ENCODE data around the gene CDH19.
"Not testable (repeated sequence)": the region's sequence is repeated elsewhere in the genome, so short reads cannot be mapped to it uniquely, and the experiment has no call there.

The CDH19 gene

GRCh38 chr18:66533693-66534092 is 70.2 kb downstream of the CDH19 start:
- no peak overlapping the region for H3K27ac Mint-ChIP-seq
- no peaks in the 10 kb centered on the region for H3K27me3 Mint-ChIP-seq
- no peak overlapping the region for H3K4me3 Mint-ChIP-seq
- H3K9me3 Mint-ChIP-seq: no peaks in the 10 kb centered on the region
- H3K36me3 Mint-ChIP-seq: no peaks in the 10 kb centered on the region
- no peaks in the 10 kb centered on the region for H3K4me1 Mint-ChIP-seq

- no peak overlapping the region for H3K27ac Mint-ChIP-seq
- H3K9me3 Mint-ChIP-seq: peaks cover 8% of the 10 kb centered on the region
- H3K4me3 Mint-ChIP-seq: no peak overlapping the region
- no peaks in the 10 kb centered on the region for H3K27me3 Mint-ChIP-seq
- H3K4me1 Mint-ChIP-seq: no peaks in the 10 kb centered on the region
- no peaks in the 10 kb centered on the region for H3K36me3 Mint-ChIP-seq
These were observed 80.5 kb downstream of the CDH19 start for GRCh38 chr18:66523219-66523991.

GRCh38 chr18:66513996-66514395 is 89.9 kb downstream of the CDH19 start:
- Mint-ChIP-seq H3K9me3 (peaks cover 6% of the 10 kb centered on the region), H3K4me3 (no peak overlapping the region), H3K36me3 (no peaks in the 10 kb centered on the region), H3K27ac (no peak overlapping the region), H3K4me1 (no peaks in the 10 kb centered on the region), H3K27me3 (no peaks in the 10 kb centered on the region)

GRCh38 chr18:66511792-66512191 is 92.1 kb downstream of the CDH19 start:
- Mint-ChIP-seq H3K27ac (no peak overlapping the region), H3K9me3 (peaks cover 3% of the 10 kb centered on the region), H3K27me3 (no peaks in the 10 kb centered on the region), H3K4me1 (no peaks in the 10 kb centered on the region), H3K4me3 (no peak overlapping the region), H3K36me3 (no peaks in the 10 kb centered on the region)

- peaks cover 3% of the 10 kb centered on the region for H3K9me3 Mint-ChIP-seq
- no peaks in the 10 kb centered on the region for H3K4me1 Mint-ChIP-seq
- H3K4me3 Mint-ChIP-seq: no peak overlapping the region
- no peak overlapping the region for H3K27ac Mint-ChIP-seq
- no peaks in the 10 kb centered on the region for H3K36me3 Mint-ChIP-seq
- H3K27me3 Mint-ChIP-seq: no peaks in the 10 kb centered on the region
These were observed 92.6 kb downstream of the CDH19 start for GRCh38 chr18:66511289-66511688.

GRCh38 chr18:66510357-66511045 is 93.4 kb downstream of the CDH19 start:
- Mint-ChIP-seq H3K27ac (no peak overlapping the region), H3K4me1 (no peaks in the 10 kb centered on the region), H3K9me3 (peaks cover 3% of the 10 kb centered on the region), H3K27me3 (no peaks in the 10 kb centered on the region), H3K36me3 (no peaks in the 10 kb centered on the region), H3K4me3 (no peak overlapping the region)

- no peaks in the 10 kb centered on the region for H3K27me3 Mint-ChIP-seq
- peaks cover 3% of the 10 kb centered on the region for H3K9me3 Mint-ChIP-seq
- no peak overlapping the region for H3K27ac Mint-ChIP-seq
- no peak overlapping the region for H3K4me3 Mint-ChIP-seq
- no peaks in the 10 kb centered on the region for H3K36me3 Mint-ChIP-seq
- H3K4me1 Mint-ChIP-seq: no peaks in the 10 kb centered on the region
These were observed 95.0 kb downstream of the CDH19 start for GRCh38 chr18:66508937-66509336.

GRCh38 chr18:66506178-66506577 is 97.7 kb downstream of the CDH19 start:
- Mint-ChIP-seq H3K4me1 (no peaks in the 10 kb centered on the region), H3K4me3 (no peak overlapping the region), H3K27me3 (no peaks in the 10 kb centered on the region), H3K27ac (no peak overlapping the region), H3K9me3 (peaks cover 3% of the 10 kb centered on the region), H3K36me3 (no peaks in the 10 kb centered on the region)

GRCh38 chr18:66497351-66497750 is 106.5 kb downstream of the CDH19 start:
- H3K27ac Mint-ChIP-seq: no peak overlapping the region
- H3K4me1 Mint-ChIP-seq: no peaks in the 10 kb centered on the region
- no peaks in the 10 kb centered on the region for H3K36me3 Mint-ChIP-seq
- H3K9me3 Mint-ChIP-seq: peaks cover 7% of the 10 kb centered on the region
- H3K27me3 Mint-ChIP-seq: no peaks in the 10 kb centered on the region
- H3K4me3 Mint-ChIP-seq: no peak overlapping the region

GRCh38 chr18:66495844-66496243 is 108.0 kb downstream of the CDH19 start:
- Mint-ChIP-seq H3K36me3 (no peaks in the 10 kb centered on the region), H3K4me3 (no peak overlapping the region), H3K9me3 (peaks cover 12% of the 10 kb centered on the region), H3K27me3 (no peaks in the 10 kb centered on the region), H3K27ac (no peak overlapping the region), H3K4me1 (no peaks in the 10 kb centered on the region)

- H3K27ac Mint-ChIP-seq: no peak overlapping the region
- H3K4me1 Mint-ChIP-seq: no peaks in the 10 kb centered on the region
- no peak overlapping the region for H3K4me3 Mint-ChIP-seq
- H3K27me3 Mint-ChIP-seq: no peaks in the 10 kb centered on the region
- H3K36me3 Mint-ChIP-seq: no peaks in the 10 kb centered on the region
- H3K9me3 Mint-ChIP-seq: peaks cover 6% of the 10 kb centered on the region
These were observed 130.0 kb downstream of the CDH19 start for GRCh38 chr18:66473882-66474281.

GRCh38 chr18:66466184-66466583 is 137.7 kb downstream of the CDH19 start:
- not testable (repeated sequence) for H3K27me3 Mint-ChIP-seq

GRCh38 chr18:66461344-66461743 is 142.5 kb downstream of the CDH19 start:
- Mint-ChIP-seq H3K4me3 (no peak overlapping the region), H3K36me3 (no peaks in the 10 kb centered on the region), H3K9me3 (peaks cover 4% of the 10 kb centered on the region), H3K4me1 (no peaks in the 10 kb centered on the region), H3K27ac (no peak overlapping the region), H3K27me3 (no peaks in the 10 kb centered on the region)

More at GRCh38 chr18:66466184-66466583, 137.7 kb downstream of the CDH19 start:
- not testable (repeated sequence) for H3K4me3 Mint-ChIP-seq, H3K27ac Mint-ChIP-seq, H3K36me3 Mint-ChIP-seq, H3K9me3 Mint-ChIP-seq, H3K4me1 Mint-ChIP-seq

- Mint-ChIP-seq H3K36me3 (no peaks in the 10 kb centered on the region), H3K4me3 (no peak overlapping the region), H3K27me3 (no peaks in the 10 kb centered on the region), H3K27ac (no peak overlapping the region), H3K9me3 (peaks cover 9% of the 10 kb centered on the region), H3K4me1 (no peaks in the 10 kb centered on the region)
These were observed 146.6 kb downstream of the CDH19 start for GRCh38 chr18:66457245-66457644.
